Loucy (cell line): Measurements from ENCODE around the gene SGIP1.

ENCODE experiments used
- H2AFZ ChIP-seq: fragments of 200-600 bp; sonication (generic); 2 replicates; pipeline ENCODE4 v1.6.0; 2016; ENCODE audit warnings: antibody characterized with exemption, mild to moderate bottlenecking, low read length, moderate library complexity
- H3F3A ChIP-seq: fragments of 200-600 bp; 2 replicates; pipeline ENCODE4 v1.6.0; 2016; ENCODE audit warnings: antibody characterized with exemption, low read depth, mild to moderate bottlenecking
- H3K27me3 ChIP-seq: fragments of 200-600 bp; sonication (generic); 2 replicates; pipeline ENCODE4 v1.6.1; 2014; ENCODE audit warnings: low read length, mild to moderate bottlenecking; ENCODE audit not compliant: insufficient read depth, poor library complexity, severe bottlenecking
- H3K36me3 ChIP-seq: fragments of 200-600 bp; sonication (generic); 2 replicates; pipeline ENCODE4 v1.6.1; 2016; ENCODE audit warnings: low read length; ENCODE audit not compliant: insufficient read depth
- H3K4me1 ChIP-seq: fragments of 200-600 bp; sonication (generic); 2 replicates; pipeline ENCODE4 v1.5.1; 2014; ENCODE audit warnings: low read length, mild to moderate bottlenecking; ENCODE audit not compliant: insufficient read depth, poor library complexity, severe bottlenecking
- H3K4me2 ChIP-seq: fragments of 200-600 bp; sonication (generic); 2 replicates; pipeline ENCODE4 v1.6.0; 2014; ENCODE audit warnings: antibody characterized with exemption, low read length, low read depth, mild to moderate bottlenecking; ENCODE audit not compliant: poor library complexity, severe bottlenecking
- H3K4me3 ChIP-seq: fragments of 200-600 bp; sonication (generic); 2 replicates; pipeline ENCODE4 v1.5.1; 2014; ENCODE audit warnings: low read length, mild to moderate bottlenecking, mixed read lengths; ENCODE audit not compliant: poor library complexity, severe bottlenecking
- H3K79me2 ChIP-seq: fragments of 200-600 bp; sonication (generic); 2 replicates; pipeline ENCODE4 v1.6.1; 2014; ENCODE audit warnings: low read length; ENCODE audit not compliant: insufficient read depth
- H3K9ac ChIP-seq: fragments of 200-600 bp; sonication (generic); 2 replicates; pipeline ENCODE4 v1.6.0; 2014; ENCODE audit warnings: mild to moderate bottlenecking, low read depth, low read length, moderate library complexity; ENCODE audit not compliant: poor library complexity, severe bottlenecking
- H3K9me2 ChIP-seq: fragments of 200-600 bp; sonication (generic); replicated peaks from 2 replicates; pipeline ENCODE4 v1.6.1; 2016; ENCODE audit warnings: low read depth, low read length, mixed read lengths
- H3K9me3 ChIP-seq: fragments of 200-600 bp; sonication (generic); 2 replicates; pipeline ENCODE4 v1.6.1; 2014; ENCODE audit warnings: mild to moderate bottlenecking, antibody characterized with exemption, low read length, low read depth; ENCODE audit not compliant: insufficient read depth
- H4K20me1 ChIP-seq: fragments of 200-600 bp; sonication (generic); 2 replicates; pipeline ENCODE4 v1.6.0; 2014; ENCODE audit warnings: antibody characterized with exemption, low read length, mild to moderate bottlenecking; ENCODE audit not compliant: insufficient read depth, poor library complexity, severe bottlenecking
- EZH2phosphoT487 ChIP-seq: fragments of 200-600 bp; IDR thresholded peaks from 2 replicates; pipeline ENCODE4 v1.6.1; 2018; ENCODE audit warnings: antibody characterized with exemption, mild to moderate bottlenecking, moderate library complexity, borderline replicate concordance
- TF ChIP-seq, protein P1 (sequence below): fragments of 200-600 bp; sonication (generic); conservative IDR thresholded peaks from 2 replicates; pipeline ENCODE4 v1.5.1; 2014; ENCODE audit warnings: mild to moderate bottlenecking, antibody characterized with exemption, low read length

Gene SGIP1

DNA sequence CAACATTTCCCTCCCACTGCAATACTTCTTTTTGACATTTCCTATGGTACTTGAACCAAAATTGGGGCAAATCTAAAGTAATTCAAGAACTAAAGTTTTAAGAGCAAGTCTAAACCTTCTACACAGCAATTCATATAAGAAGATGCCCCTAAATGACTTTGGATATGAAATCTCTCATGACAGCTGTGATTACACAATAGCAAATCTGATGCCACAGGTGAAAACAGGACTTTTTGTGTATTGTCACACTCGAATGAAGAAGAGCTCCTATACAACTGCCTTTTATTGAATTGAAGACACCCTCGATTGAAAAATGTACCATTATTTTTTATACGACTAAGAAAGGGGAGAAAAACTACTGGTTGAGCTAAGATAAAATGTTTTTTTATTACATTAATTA is 158.7 kb downstream of the SGIP1 start:
- no peaks in the 10 kb centered on the region for H4K20me1 ChIP-seq
- H3K9me2 ChIP-seq = no peaks in the 10 kb centered on the region
- no peak overlapping the region for H3K4me3 ChIP-seq
- no peak overlapping the region for H3K4me2 ChIP-seq
- no peaks in the 10 kb centered on the region for H3K27me3 ChIP-seq
- no peaks in the 10 kb centered on the region for H3K36me3 ChIP-seq
- H3K9ac ChIP-seq = no peak overlapping the region
- 0 out of 2 replicates have a peak overlapping the region, but pooled peaks have one; percentile 34 for H2AFZ ChIP-seq
- no peaks in the 10 kb centered on the region for H3K79me2 ChIP-seq
- TF ChIP-seq, protein P1, sequence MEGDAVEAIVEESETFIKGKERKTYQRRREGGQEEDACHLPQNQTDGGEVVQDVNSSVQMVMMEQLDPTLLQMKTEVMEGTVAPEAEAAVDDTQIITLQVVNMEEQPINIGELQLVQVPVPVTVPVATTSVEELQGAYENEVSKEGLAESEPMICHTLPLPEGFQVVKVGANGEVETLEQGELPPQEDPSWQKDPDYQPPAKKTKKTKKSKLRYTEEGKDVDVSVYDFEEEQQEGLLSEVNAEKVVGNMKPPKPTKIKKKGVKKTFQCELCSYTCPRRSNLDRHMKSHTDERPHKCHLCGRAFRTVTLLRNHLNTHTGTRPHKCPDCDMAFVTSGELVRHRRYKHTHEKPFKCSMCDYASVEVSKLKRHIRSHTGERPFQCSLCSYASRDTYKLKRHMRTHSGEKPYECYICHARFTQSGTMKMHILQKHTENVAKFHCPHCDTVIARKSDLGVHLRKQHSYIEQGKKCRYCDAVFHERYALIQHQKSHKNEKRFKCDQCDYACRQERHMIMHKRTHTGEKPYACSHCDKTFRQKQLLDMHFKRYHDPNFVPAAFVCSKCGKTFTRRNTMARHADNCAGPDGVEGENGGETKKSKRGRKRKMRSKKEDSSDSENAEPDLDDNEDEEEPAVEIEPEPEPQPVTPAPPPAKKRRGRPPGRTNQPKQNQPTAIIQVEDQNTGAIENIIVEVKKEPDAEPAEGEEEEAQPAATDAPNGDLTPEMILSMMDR = no peak
- TF ChIP-seq EZH2phosphoT487 = no peak
- no peaks in the 10 kb centered on the region for H3K9me3 ChIP-seq
- no peaks in the 10 kb centered on the region for H3F3A ChIP-seq
- H3K4me1 ChIP-seq = peaks cover 44% of the 10 kb centered on the region

DNA sequence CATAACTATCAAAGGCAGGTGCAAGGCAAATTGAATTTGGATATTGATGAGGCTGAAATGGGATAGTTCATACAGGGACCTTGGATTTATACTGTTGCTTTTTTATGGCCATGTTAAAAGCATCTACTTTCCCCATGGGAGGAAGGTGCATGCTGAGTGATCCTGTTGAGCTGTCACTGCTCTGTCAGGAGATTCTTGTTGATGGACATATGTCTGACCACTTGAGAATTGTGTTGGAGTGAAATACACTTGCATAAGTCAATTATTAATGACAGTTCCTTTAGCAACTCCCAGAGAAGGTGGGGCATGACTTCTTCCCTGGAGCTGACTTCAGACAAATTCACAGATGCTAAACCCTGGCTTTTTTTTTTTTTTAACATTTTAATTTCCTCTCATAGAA is 159.9 kb downstream of the SGIP1 start:
- no peaks in the 10 kb centered on the region for H3K36me3 ChIP-seq
- no peak overlapping the region for H3K4me3 ChIP-seq
- no peaks in the 10 kb centered on the region for H3K79me2 ChIP-seq
- H3K27me3 ChIP-seq = no peaks in the 10 kb centered on the region
- H3F3A ChIP-seq = no peaks in the 10 kb centered on the region
- H3K9ac ChIP-seq = no peak overlapping the region
- H3K9me2 ChIP-seq = no peaks in the 10 kb centered on the region
- TF ChIP-seq, protein P1 = no peak
- TF ChIP-seq EZH2phosphoT487 = no peak
- no peak overlapping the region for H2AFZ ChIP-seq
- no peaks in the 10 kb centered on the region for H4K20me1 ChIP-seq
- peaks cover 33% of the 10 kb centered on the region for H3K4me1 ChIP-seq
- H3K9me3 ChIP-seq = no peaks in the 10 kb centered on the region
- H3K4me2 ChIP-seq = no peak overlapping the region

DNA sequence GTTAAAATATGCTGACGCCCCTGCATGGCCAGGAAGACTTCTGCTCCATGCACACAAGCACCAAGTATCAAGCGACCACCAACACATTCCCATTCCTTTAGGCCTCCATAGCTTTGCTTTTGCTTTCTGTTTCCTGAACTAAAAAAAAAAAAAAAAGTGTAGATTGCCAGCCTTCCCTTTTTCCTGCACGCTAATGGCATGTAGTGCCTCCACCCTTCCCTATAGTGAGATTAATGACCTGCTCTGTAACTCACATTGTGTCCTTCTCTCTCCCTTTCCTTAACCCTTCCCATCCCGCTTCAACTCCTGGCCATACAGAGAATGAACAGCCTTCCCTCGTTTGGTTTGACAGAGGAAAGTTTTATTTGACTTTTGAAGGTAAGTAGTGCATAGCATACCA is 161.2 kb downstream of the SGIP1 start:
- no peak overlapping the region for H3K4me3 ChIP-seq
- H4K20me1 ChIP-seq = no peaks in the 10 kb centered on the region
- TF ChIP-seq EZH2phosphoT487 = no peak
- TF ChIP-seq, protein P1 = no peak

More for the DNA sequence above, 161.2 kb downstream of the SGIP1 start:
- Histone ChIP-seq H3K9ac (no peak overlapping the region), H2AFZ (peak overlapping the region; percentile 46; the same call in 1 of the 2 replicates), H3K79me2 (no peaks in the 10 kb centered on the region), H3K4me2 (no peak overlapping the region), H3K9me3 (no peaks in the 10 kb centered on the region), H3K27me3 (no peaks in the 10 kb centered on the region), H3K4me1 (peaks cover 27% of the 10 kb centered on the region), H3K36me3 (no peaks in the 10 kb centered on the region), H3F3A (no peaks in the 10 kb centered on the region), H3K9me2 (no peaks in the 10 kb centered on the region)
